ENCODE results near the gene TLE3.
"Not testable (repeated sequence)": the region's sequence is repeated elsewhere in the genome, so short reads cannot be mapped to it uniquely, and the experiment has no call there.

Gene TLE3

DNA sequence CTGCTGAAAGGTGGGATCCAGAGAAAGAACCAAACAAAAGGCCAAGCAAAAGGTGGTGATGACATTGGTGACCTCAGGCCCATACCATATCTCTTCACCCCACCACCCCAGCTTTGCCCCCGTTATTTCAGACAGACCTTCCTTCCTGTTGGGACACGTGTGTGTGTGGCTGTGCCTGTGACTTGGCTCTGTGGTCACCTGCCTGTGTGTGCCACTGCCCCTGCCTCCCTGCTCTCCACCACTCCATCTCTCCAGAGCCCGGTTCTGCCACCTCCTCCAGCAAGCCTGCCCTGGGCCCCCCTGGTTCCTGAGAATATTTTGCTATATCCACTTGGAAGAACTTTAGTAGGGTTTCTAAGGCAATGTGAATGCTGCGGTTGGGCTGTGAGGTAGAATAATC lies 28.6 kb upstream of the TLE3 start:
- DNase-seq (ENCODE audit: low spot score), result no peak

DNA sequence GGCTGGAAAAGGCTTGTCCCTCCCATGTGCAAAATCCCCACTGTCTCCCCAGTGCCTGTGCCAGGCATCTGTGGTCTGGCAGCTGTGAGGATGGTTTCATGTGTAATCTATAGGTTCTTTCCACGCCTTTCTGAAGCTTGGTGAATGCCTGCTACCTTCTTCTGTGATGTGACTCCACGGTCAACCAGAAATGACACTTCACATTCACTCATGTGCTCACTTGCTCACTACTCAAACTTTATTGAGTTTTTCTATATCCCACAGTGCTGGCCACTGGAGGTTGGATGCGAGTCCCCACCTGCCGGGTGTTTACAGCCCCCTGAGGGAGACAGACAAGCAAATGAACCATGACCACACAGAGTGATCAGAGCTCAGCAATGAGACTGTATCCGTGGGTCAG lies 27.9 kb upstream of the TLE3 start:
- DNase-seq (ENCODE audit: low spot score), result no peak

GRCh38 chr15:70121624-70122302 lies 24.0 kb upstream of the TLE3 start:
- peak; percentile 55 for DNase-seq (ENCODE audit: low spot score)

- DNase-seq (ENCODE audit: low spot score), result no peak
Measured at GRCh38 chr15:70120958-70121623, 23.4 kb upstream of the TLE3 start.

DNA sequence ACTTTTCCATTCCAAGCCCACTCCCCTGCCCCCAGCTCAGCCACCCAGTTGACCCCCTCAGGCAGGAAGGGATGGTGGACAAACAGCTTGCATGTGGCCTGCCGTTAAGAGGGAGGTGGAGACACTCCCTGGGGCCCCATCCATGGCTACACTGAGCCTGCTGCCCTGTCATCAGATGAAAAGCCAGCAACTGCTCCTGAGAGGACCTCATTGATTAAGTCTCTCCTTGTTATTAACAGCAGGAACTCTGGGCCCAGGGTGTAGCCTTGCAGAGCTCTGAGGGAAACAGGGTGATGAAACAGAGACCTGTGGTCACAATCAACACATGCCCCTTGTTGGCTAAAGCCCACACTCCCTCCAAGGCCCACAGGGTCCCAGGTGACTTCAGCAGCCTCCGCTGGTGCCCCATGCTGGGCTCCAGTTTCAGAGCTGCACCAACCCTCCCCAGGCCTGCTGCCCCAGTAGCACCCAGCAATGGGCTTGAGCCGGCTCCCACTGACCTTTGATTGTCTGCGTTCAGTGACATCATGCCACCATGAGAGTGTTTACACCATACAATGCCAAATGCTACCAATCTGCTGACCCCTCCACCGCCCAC lies 22.3 kb upstream of the TLE3 start:
- no peak for DNase-seq (ENCODE audit: low spot score)

- DNase-seq (ENCODE audit: low spot score), result no peak
Measured at GRCh38 chr15:70118599-70118998, 20.9 kb upstream of the TLE3 start.

DNA sequence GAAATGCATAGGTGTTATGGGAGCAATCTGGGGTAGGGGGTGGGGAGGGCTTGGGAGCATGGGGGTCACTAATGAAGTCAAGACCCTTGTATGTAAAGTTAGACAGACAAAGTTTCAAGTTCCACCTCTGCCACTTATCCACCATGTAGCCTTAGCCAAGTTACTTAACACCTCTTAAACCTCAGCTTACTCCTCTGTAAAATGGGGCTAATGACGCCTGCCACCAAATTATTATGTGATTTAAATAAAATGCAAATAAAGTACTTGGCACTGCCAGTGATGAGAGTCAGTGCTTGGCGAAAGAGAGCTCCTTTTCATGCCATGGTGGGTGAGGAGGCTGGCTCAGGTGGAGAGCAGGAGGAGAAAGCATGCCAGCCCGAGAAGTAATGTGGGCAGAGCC lies 18.6 kb upstream of the TLE3 start:
- no peak for DNase-seq (ENCODE audit: low spot score)

DNA sequence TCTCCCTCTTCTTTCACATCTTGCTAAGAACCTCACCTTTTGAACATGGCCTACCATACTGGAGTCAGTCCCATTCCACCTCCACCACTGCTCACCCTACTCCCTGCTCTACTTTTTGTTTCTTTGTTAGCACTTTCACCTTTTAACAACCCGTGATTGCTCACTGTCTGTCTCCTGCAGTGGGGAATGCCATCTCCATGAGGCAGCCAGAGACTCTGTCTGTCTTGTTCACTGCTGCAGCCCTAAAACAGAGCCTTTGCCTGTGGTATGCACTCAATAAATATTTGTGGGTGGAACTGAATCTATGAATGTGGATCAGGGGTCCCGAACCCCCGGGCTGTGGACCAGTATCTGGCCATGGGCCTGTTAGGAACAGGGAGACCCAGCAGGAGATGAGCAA lies 16.5 kb upstream of the TLE3 start:
- peak; percentile 38 for DNase-seq (ENCODE audit: low spot score)

GRCh38 chr15:70113304-70113700 lies 15.6 kb upstream of the TLE3 start:
- DNase-seq (ENCODE audit: low spot score), result no peak

DNA sequence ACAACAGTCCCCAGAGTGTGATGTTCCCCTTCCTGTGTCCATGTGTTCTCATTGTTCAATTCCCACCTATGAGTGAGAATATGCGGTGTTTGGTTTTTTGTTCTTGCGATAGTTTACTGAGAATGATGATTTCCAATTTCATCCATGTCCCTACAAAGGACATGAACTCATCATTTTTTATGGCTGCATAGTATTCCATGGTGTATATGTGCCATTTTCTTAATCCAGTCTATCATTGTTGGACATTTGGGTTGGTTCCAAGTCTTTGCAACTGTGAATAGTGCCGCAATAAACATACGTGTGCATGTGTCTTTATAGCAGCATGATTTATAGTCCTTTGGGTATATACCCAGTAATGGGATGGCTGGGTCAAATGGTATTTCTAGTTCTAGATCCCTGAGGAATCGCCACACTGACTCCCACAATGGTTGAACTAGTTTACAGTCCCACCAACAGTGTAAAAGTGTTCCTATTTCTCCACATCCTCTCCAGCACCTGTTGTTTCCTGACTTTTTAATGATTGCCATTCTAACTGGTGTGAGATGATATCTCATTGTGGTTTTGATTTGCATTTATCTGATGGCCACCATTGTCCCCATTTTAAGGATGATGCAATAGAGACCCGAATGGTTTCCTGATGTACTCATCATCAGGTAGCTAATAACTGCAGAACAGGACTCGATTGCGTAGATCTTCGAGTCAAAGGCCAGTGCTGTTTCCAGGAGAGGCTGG lies 15.0 kb upstream of the TLE3 start:
- DNase-seq (ENCODE audit: low spot score), result not testable (repeated sequence)

DNA sequence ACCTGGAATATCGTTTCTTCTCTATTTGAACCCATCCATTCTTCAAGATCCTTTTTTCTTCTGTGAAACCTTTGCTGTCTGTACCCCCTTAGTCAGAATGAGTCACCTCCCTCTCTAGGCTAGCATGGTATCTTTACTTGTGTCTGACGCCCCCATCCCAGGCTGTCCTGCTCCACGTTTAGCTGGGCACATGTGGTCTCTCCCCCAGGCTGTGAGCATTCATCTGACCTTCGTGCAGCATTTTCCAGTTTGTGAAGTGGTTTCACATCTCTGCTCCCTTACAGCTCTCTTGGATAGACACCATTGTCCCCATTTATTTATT lies 14.3 kb upstream of the TLE3 start:
- DNase-seq (ENCODE audit: low spot score), result no peak

DNA sequence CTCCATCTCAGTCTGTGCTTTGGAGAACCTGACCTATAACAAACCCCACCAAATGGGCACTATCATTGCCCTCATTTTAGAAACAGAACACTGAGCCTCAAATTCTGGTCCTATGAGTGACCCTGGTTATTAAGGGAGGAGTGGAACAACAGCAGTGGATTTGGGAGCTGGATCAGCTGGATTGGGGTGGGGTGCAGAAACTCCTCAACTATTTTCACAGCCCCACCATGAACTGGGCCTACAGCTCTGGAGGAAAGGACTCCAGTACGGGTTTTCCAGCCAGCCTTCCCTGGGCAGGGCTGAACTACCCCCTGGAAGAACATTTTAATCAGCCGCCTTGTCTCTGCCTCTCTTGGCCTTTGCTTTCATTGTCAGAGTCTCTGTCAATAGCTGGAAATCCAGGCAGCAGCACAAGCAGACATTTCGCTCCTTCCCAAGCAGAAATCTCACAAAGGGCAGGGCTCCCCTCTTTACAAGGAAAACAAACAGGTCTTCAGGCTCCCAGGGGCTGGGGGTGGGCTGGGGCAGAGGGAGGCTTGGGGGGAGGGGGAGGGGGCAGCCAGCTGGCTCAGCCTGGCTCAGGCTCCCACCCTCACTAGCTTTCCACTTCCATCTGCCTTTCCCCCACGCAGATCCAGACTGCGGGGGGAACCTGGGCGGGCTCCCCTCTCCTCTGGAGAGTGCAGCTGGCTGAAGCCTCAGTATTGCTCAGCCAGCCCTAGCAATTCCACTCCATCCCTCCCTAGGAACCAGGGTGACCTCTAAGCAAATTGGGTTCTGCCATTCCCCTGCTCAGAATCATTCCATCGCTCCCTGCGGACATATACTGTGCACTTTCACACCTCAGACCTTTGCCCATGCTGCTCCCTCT lies 13.7 kb upstream of the TLE3 start:
- DNase-seq (ENCODE audit: low spot score), result peak; percentile 68

DNA sequence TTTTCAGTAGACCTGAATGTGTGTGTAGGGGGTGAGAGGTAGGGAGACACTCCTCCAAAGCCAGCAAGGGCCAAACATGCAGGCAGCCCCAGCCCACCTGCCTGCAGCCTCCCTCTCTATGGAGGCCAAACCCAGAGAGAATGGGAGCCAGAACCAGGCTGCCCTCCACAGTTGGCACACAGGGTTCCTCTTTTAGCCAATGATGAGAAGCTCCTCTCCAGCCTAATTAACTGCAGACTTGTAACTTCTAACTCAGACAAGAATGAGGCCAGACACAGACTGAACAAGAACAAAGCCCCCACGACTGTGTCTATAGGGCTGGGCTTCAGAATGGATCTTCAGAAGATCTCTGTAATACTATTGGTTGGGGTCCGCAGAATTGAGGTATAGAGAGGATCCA lies 12.3 kb upstream of the TLE3 start:
- DNase-seq (ENCODE audit: low spot score), result no peak

GRCh38 chr15:70109531-70109930 lies 11.8 kb upstream of the TLE3 start:
- DNase-seq (ENCODE audit: low spot score), result no peak

GRCh38 chr15:70103880-70104626 lies 6.3 kb upstream of the TLE3 start:
- DNase-seq (ENCODE audit: low spot score), result no peak

GRCh38 chr15:70102827-70103226 lies 5.1 kb upstream of the TLE3 start:
- DNase-seq (ENCODE audit: low spot score), result no peak

DNA sequence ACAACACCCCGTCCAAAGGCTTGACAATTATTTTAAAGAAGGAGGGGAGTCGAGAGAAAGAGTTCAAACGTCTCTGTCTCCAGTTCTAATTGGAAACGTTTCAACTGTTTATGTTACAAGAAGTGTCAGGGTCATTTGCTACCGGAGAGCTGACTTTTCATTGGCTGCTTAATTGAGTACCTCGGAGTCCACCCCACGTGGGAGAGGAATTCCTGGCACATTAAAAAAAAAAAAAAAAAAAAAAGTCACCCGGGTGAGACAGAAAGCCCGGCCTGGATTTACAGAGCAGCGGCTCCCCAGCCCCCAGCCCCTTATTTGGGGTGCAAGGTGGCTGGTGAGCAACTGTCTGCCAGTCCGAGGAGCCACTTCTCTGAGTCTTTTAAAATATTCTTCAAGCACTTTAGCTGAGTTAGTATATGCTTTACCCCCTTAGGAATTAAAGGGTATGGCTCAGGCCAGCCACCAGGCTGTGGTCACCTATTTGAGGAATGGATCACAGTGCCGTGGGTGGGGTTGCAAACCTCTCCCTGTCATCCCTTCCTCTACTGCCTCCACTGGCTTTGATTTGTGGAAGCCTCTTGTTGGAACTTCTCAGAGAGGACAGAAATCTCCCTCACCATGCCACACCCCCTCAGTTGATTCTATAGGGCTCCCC lies 3.9 kb upstream of the TLE3 start:
- DNase-seq (ENCODE audit: low spot score), result peak; percentile 81

GRCh38 chr15:70100474-70101341 lies 3.0 kb upstream of the TLE3 start:
- peak; percentile 39 for DNase-seq (ENCODE audit: low spot score)

DNA sequence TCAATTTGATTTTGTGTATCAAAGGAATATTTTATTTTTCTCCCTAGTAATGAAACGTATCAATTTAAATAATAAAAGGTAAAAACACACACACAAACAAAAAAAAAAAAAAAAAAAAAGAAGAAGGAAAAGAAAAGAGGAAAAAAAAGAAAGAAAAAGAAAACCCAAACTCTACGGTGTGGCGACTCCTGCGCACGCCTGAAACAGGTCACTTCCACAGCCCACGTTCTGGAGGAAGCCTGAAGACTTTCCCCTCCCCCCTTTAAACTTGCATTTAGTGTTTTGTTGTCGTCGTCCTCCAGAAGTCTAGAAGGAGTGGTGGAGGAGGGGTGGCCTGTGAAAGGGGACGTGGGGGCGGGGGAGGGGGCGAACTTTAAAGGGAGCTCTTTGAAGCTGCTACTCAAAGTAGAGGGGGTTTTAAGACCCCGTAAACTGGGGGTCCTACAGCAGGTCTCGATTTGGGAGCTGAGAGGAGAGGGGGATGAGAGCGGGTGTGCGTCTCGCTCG lies 2.3 kb upstream of the TLE3 start:
- DNase-seq (ENCODE audit: low spot score), result no peak

Data from kidney tubule cell (primary cell).